ENCODE results near the gene AMPH. TPM values are rescaled to one million over a fixed set of nuclear protein-coding genes. Genes with fewer than 3 reads are reported as not detected.
A peak's percentile ranks its signal among the peaks of the same experiment; 100 is the strongest.
"Not testable (repeated sequence)": the region's sequence is repeated elsewhere in the genome, so short reads cannot be mapped to it uniquely, and the experiment has no call there.

AMPH gene
- total RNA-seq, 5 donors from 2014 or later (not counting 1 experiment from before 2014, with no cell fraction given) = not detected

GRCh38 chr7:38367301-38367890 lies 263.8 kb downstream of the AMPH start:
- DNase-seq (peak in 4 of 35 experiments; percentile 20 to 56 (median 28)), ATAC-seq (replicated peaks in 1 of 4) (peak; percentile 57 to 70 (median 64))
- H3K4me3 Mint-ChIP-seq = peak overlapping the region; percentile 17 to 76 (median 57)
- H3K9me3 ChIP-seq = no peaks in the 10 kb centered on the region
- H3K4me1 Mint-ChIP-seq = peaks cover 87 to 90% (median 87%) of the 10 kb centered on the region in 3 donors
- no peaks in the 10 kb centered on the region for H3K27me3 ChIP-seq (replicated peaks in 1 of 2; ENCODE audit: control insufficient read depth in 2 of 2, extremely low read depth in 1 of 2, insufficient read depth in 2 of 2, low read length in 1 of 2)
- peak overlapping the region in 1 of 2 donors; percentile 18 for H3K4me3 ChIP-seq (ENCODE audit: control insufficient read depth in 1 of 2, extremely low read depth in 1 of 2, low read length in 1 of 2)
- peaks cover 0 to 17% of the 10 kb centered on the region in 2 donors for H3K36me3 ChIP-seq (ENCODE audit: control insufficient read depth in 2 of 2, extremely low read depth in 1 of 2, insufficient read depth in 1 of 2, low read length in 1 of 2)
- peaks cover 2% of the 10 kb centered on the region for H3K36me3 Mint-ChIP-seq
- POLR2A ChIA-PET = interaction anchor here in 1 of 2 donors (0.6 to 0.9 kb wide), 2 partner anchors 9 to 16 kb away, joined by 3 read pairs; no protein-coding TSS in a partner anchor
- CTCF ChIA-PET = interaction anchor here (0.6 to 7.4 kb wide), 33 partner anchors 8 to 412 kb away, joined by 3 to 161 read pairs (median 4); partner anchors contain the start of gene STARD3NL (in 1 of the 2)
- peak overlapping the region; percentile 91 to 97 for H3K27ac Mint-ChIP-seq
- H3K27ac ChIP-seq (ENCODE audit: low read length) = peak overlapping the region; percentile 40
- no peaks in the 10 kb centered on the region for H3K27me3 Mint-ChIP-seq
- H3K4me1 ChIP-seq (ENCODE audit: control insufficient read depth in 1 of 2, extremely low read depth in 1 of 2, insufficient read depth in 2 of 2, low read length in 2 of 2) = peaks cover 33 to 65% of the 10 kb centered on the region in 2 experiments
- WGBS (ENCODE audit: insufficient coverage) = no CpG with 5 or more reads among the region's 1 CpG
- no peaks in the 10 kb centered on the region for H3K9me3 Mint-ChIP-seq

DNA sequence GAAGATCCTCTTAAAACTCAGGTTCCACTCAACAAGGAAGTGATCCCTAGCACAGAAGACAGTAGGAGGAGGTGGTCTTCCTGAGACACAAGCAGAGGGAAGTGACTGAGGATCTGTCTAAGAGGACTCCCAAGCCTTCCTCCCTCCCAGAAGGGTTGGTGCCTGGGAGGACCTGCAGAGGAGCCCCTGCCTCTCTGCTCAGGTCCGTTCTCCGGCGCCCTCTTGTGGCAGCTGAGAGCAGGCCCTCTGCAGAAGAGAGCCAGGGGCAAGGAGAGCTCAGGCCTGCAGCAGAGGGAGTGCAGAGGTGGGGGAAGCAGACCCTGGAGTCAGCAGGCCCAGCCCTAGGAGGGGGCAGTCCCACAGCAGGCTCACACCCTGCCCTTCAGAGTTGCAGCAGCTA lies 267.8 kb downstream of the AMPH start:
- Histone ChIP-seq H3K4me1 (ENCODE audit: control insufficient read depth in 1 of 2, extremely low read depth in 1 of 2, insufficient read depth in 2 of 2, low read length in 2 of 2) (peaks cover 25 to 46% of the 10 kb centered on the region in 2 experiments), H3K27ac (ENCODE audit: low read length) (peak overlapping the region; percentile 59), H3K4me3 (ENCODE audit: control insufficient read depth in 1 of 2, extremely low read depth in 1 of 2, low read length in 1 of 2) (peak overlapping the region; percentile 38 to 41)
- CTCF ChIA-PET = interaction anchor here (1.0 to 2.1 kb wide), 9 partner anchors 11 to 254 kb away, joined by 3 to 15 read pairs (median 3); no protein-coding TSS in a partner anchor
- H3K9me3 ChIP-seq; H3K36me3 Mint-ChIP-seq; H3K27me3 Mint-ChIP-seq; H3K9me3 Mint-ChIP-seq; H3K36me3 ChIP-seq (ENCODE audit: control insufficient read depth in 2 of 2, extremely low read depth in 1 of 2, insufficient read depth in 1 of 2, low read length in 1 of 2); H3K27me3 ChIP-seq (replicated peaks in 1 of 2; ENCODE audit: control insufficient read depth in 2 of 2, extremely low read depth in 1 of 2, insufficient read depth in 2 of 2, low read length in 1 of 2); POLR2A ChIA-PET: not testable (repeated sequence)
- H3K4me1 Mint-ChIP-seq = peaks cover 76 to 87% (median 80%) of the 10 kb centered on the region in 3 donors
- WGBS (ENCODE audit: insufficient coverage) = no CpG with 5 or more reads among the region's 3 CpGs
- peak in 3 of 4 experiments; percentile 29 to 43 (median 39) for ATAC-seq (replicated peaks in 1 of 4)
- H3K27ac Mint-ChIP-seq = peak overlapping the region; percentile 96 to 99
- DNase-seq = peak in 33 of 35 experiments; percentile 47 to 75 (median 67)
- peak overlapping the region; percentile 85 to 95 (median 92) for H3K4me3 Mint-ChIP-seq

DNA sequence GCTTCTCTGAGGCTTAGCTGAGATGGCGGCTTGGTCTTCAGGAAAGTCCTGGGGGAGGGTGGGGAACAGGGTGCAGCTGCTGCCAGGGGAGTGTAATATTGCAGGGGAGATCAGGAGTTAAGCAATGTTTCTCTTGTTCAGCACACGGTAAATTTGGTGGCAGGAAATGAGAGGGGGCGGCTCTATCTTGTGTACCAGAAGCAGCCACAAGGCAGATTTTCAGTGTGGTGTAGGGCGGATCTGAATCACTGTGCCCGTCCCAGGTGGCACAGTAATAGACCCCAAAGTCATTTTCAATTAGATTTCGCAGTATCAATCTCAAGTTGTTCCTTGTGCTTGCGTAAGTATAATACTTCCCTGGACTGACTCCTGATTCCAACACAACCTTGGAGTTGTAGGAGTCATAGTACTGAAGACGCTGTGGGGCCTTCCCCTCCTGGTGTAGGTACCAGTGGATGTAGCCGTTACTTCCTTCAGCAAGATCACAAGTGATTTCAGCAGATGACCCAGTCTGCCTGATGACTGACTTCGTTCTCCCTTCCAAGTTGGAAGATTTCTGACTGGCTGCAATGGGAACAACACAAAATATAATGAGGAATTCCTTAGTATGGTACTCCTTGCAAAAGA lies 268.4 kb downstream of the AMPH start:
- Mint-ChIP-seq H3K4me1 (peaks cover 76 to 87% (median 80%) of the 10 kb centered on the region in 3 donors), H3K27ac (peak overlapping the region; percentile 96 to 99), H3K4me3 (peak overlapping the region; percentile 85 to 95 (median 92))
- H3K4me3 ChIP-seq (ENCODE audit: control insufficient read depth in 1 of 2, extremely low read depth in 1 of 2, low read length in 1 of 2) = peak overlapping the region; percentile 41 to 44
- ChIA-PET POLR2A (interaction anchor here in 1 of 2 donors (0.6 kb wide), 1 partner anchor 158 kb away, joined by 3 read pairs; no protein-coding TSS in a partner anchor), CTCF (interaction anchor here (0.6 to 2.1 kb wide), 16 partner anchors 8 to 254 kb away, joined by 3 to 15 read pairs (median 4); no protein-coding TSS in a partner anchor)
- H3K9me3 Mint-ChIP-seq; H3K27me3 Mint-ChIP-seq; H3K9me3 ChIP-seq; H3K36me3 ChIP-seq (ENCODE audit: control insufficient read depth in 2 of 2, extremely low read depth in 1 of 2, insufficient read depth in 1 of 2, low read length in 1 of 2); H3K27me3 ChIP-seq (replicated peaks in 1 of 2; ENCODE audit: control insufficient read depth in 2 of 2, extremely low read depth in 1 of 2, insufficient read depth in 2 of 2, low read length in 1 of 2); H3K36me3 Mint-ChIP-seq: not testable (repeated sequence)
- 8% methylated on average over 2 of the region's 10 CpGs for WGBS (ENCODE audit: insufficient coverage)
- DNase-seq = peak in 21 of 35 experiments; percentile 28 to 69 (median 46)
- peak; percentile 54 to 59 (median 56) for ATAC-seq (replicated peaks in 1 of 4)
- peak overlapping the region; percentile 59 for H3K27ac ChIP-seq (ENCODE audit: low read length)
- H3K4me1 ChIP-seq (ENCODE audit: control insufficient read depth in 1 of 2, extremely low read depth in 1 of 2, insufficient read depth in 2 of 2, low read length in 2 of 2) = peaks cover 22 to 40% of the 10 kb centered on the region in 2 experiments

DNA sequence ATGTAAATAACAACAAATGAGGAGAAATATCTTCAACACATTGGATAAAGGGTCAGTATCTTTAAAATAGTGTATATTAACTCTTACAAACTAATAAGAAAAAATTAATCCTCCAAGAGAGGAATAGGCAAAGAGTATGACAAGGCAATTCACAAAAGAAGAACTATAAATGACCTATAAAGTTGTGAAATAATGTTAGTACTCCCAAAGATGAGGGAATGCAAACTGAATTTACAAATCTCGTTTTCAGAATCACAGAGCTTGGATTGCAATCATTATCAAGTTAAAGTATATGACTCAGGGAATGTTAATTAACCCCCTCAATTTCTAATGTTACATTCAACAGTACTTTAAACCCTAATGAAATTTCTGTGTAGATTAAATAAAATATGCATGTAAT lies 270.4 kb downstream of the AMPH start:
- Mint-ChIP-seq H3K27ac (peak overlapping the region; percentile 96), H3K9me3 (no peaks in the 10 kb centered on the region), H3K36me3 (no peaks in the 10 kb centered on the region), H3K27me3 (no peaks in the 10 kb centered on the region), H3K4me3 (peak overlapping the region; percentile 92 to 95 (median 94)), H3K4me1 (peaks cover 77 to 87% (median 80%) of the 10 kb centered on the region in 3 donors)
- ChIA-PET POLR2A (interaction anchor here in 1 of 2 donors (0.7 kb wide), 1 partner anchor 132 kb away, joined by 5 read pairs; no protein-coding TSS in a partner anchor), CTCF (interaction anchor here in 1 of 2 donors (0.6 to 1.0 kb wide), 4 partner anchors 8 to 1600 kb away, joined by 3 read pairs; no protein-coding TSS in a partner anchor)
- peaks cover 11 to 33% of the 10 kb centered on the region in 2 experiments for H3K4me1 ChIP-seq (ENCODE audit: control insufficient read depth in 1 of 2, extremely low read depth in 1 of 2, insufficient read depth in 2 of 2, low read length in 2 of 2)
- H3K9me3 ChIP-seq = no peaks in the 10 kb centered on the region
- DNase-seq = no peak
- H3K36me3 ChIP-seq (ENCODE audit: control insufficient read depth in 2 of 2, extremely low read depth in 1 of 2, insufficient read depth in 1 of 2, low read length in 1 of 2) = peaks cover 0 to 3% of the 10 kb centered on the region in 2 donors
- H3K27ac ChIP-seq (ENCODE audit: low read length) = peak overlapping the region; percentile 39
- WGBS (ENCODE audit: insufficient coverage) = no CpG with 5 or more reads among the region's 1 CpG
- H3K27me3 ChIP-seq (replicated peaks in 1 of 2; ENCODE audit: control insufficient read depth in 2 of 2, extremely low read depth in 1 of 2, insufficient read depth in 2 of 2, low read length in 1 of 2) = no peaks in the 10 kb centered on the region
- H3K4me3 ChIP-seq (ENCODE audit: control insufficient read depth in 1 of 2, extremely low read depth in 1 of 2, low read length in 1 of 2) = peak overlapping the region in 1 of 2 donors; percentile 56
- no peak for ATAC-seq (replicated peaks in 1 of 4)

DNA sequence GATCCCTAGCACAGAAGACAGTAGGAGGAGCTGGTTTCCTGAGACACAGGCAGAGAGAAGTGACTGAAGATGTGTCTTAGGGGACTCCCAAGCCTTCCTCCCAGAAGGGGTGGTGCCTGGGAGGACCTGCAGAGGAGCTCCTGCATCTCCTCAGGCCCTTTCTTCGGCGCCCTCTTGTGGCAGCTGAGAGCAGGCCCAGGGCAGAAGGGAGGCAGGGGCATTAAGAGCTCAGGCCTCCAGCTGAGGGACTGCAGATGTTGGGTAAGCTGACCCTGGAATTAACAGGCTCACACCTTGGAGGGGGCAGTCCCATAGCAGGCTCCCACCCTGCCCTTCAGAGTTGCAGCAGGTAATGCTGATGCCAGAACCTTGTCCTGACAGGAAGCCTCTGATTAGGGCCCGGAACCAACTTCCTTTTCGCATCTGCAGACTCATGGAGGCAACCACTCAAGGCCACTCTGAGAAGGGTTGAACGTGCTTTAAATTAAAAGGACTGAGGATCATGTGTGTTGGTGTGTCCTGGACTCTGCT lies 272.0 kb downstream of the AMPH start:
- peaks cover 11 to 41% of the 10 kb centered on the region in 2 experiments for H3K4me1 ChIP-seq (ENCODE audit: control insufficient read depth in 1 of 2, extremely low read depth in 1 of 2, insufficient read depth in 2 of 2, low read length in 2 of 2)

More for the DNA sequence above, 272.0 kb downstream of the AMPH start:
- H3K9me3 ChIP-seq; H3K36me3 ChIP-seq (ENCODE audit: control insufficient read depth in 2 of 2, extremely low read depth in 1 of 2, insufficient read depth in 1 of 2, low read length in 1 of 2); H3K27me3 Mint-ChIP-seq; H3K9me3 Mint-ChIP-seq; H3K27me3 ChIP-seq (replicated peaks in 1 of 2; ENCODE audit: control insufficient read depth in 2 of 2, extremely low read depth in 1 of 2, insufficient read depth in 2 of 2, low read length in 1 of 2): not testable (repeated sequence)
- Mint-ChIP-seq H3K4me3 (peak overlapping the region; percentile 92 to 95 (median 94)), H3K27ac (peak overlapping the region; percentile 96), H3K4me1 (peaks cover 75 to 88% (median 81%) of the 10 kb centered on the region in 3 donors), H3K36me3 (peaks cover 11% of the 10 kb centered on the region)
- peak; percentile 62 to 75 (median 66) for ATAC-seq (replicated peaks in 1 of 4)
- WGBS (ENCODE audit: insufficient coverage) = no CpG with 5 or more reads among the region's 5 CpGs
- Histone ChIP-seq H3K27ac (ENCODE audit: low read length) (peak overlapping the region; percentile 80), H3K4me3 (ENCODE audit: control insufficient read depth in 1 of 2, extremely low read depth in 1 of 2, low read length in 1 of 2) (peak overlapping the region; percentile 56 to 59)
- POLR2A ChIA-PET = interaction anchor here in 1 of 2 donors (0.5 to 0.6 kb wide), 2 partner anchors 21 to 40 kb away, joined by 3 to 12 read pairs; no protein-coding TSS in a partner anchor
- DNase-seq = peak in 32 of 35 experiments; percentile 42 to 84 (median 66)
- CTCF ChIA-PET = interaction anchor here (0.6 to 2.4 kb wide), 21 partner anchors 9 to 181 kb away, joined by 3 to 27 read pairs (median 4); partner anchors contain the start of gene STARD3NL (in 1 of the 2)
